ENCODE measurements around the gene CFC1B.
"Not testable (repeated sequence)": the region's sequence is repeated elsewhere in the genome, so short reads cannot be mapped to it uniquely, and the experiment has no call there.

The CFC1B gene

DNA sequence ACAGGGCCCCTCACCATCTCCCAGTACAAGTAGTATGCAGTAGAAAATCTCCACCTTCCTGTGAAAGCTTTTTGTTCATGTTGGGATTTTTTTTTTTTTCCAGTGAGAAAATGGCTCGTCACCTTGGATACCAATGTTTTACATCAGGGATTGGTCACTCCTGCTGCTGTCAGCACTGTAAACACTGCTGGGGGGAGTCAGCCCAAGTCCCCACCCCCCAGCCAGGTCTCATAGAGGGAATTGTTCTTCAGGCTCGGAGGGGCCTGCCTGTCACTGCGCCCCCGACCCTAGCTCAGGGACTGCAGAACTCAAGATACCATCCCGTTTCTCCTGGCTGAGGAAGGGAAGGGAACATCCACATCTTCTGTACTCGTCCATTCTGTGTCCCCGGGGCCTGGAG is at the start of gene CFC1B:
Gene CFC1B, plus strand, starts transcription at position 231 of the 400 bp plus-strand sequence. CDS start 263 bp downstream, outside the sequence.
- not testable (repeated sequence) for DNase-seq

DNA sequence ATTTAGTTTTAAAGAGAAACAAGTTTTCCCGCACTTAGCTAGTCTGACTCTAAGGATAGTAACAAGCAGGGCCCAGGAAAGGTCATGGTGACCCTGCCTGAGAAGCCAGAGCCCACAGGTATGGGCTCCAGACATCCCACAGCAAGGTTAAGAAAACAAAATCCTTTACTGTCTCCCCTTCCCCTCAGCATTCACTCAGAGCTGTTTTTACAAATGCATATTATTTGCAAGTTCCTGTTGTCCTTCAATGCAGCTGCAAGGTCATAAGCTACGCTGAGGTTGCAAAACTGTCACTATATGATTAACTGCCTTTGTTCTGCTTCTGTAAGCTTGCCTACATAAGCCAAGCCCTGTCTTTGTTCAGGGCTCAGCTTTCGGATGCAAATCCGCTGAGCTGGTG is 29.9 kb upstream of the CFC1B start:
- not testable (repeated sequence) for DNase-seq

DNA sequence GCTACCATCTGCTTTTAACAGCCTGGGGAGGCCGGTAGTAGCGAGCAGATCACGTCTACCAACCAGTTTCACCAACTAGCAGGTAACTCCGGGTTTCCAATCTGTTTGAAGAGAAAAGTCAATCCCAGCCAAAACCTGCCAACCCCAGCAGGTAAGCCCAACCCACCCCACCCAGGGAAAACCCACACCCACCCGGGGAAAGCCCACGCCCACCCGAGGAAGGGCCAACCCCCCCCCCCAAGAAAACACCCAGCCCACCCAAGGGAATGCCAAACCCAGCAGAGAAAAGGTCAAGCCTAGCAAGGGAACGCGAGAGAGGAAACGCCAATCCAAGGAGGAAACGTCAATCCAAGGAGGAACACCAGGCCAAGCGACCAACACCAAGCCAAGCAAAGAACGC is 11.8 kb upstream of the CFC1B start, which contains the start of gene POTEI:
Gene POTEI, minus strand, starts transcription at position 101 of the 400 bp plus-strand sequence. Its CDS starts 93 bp downstream, at position 8.
- DNase-seq: not testable (repeated sequence)

DNA sequence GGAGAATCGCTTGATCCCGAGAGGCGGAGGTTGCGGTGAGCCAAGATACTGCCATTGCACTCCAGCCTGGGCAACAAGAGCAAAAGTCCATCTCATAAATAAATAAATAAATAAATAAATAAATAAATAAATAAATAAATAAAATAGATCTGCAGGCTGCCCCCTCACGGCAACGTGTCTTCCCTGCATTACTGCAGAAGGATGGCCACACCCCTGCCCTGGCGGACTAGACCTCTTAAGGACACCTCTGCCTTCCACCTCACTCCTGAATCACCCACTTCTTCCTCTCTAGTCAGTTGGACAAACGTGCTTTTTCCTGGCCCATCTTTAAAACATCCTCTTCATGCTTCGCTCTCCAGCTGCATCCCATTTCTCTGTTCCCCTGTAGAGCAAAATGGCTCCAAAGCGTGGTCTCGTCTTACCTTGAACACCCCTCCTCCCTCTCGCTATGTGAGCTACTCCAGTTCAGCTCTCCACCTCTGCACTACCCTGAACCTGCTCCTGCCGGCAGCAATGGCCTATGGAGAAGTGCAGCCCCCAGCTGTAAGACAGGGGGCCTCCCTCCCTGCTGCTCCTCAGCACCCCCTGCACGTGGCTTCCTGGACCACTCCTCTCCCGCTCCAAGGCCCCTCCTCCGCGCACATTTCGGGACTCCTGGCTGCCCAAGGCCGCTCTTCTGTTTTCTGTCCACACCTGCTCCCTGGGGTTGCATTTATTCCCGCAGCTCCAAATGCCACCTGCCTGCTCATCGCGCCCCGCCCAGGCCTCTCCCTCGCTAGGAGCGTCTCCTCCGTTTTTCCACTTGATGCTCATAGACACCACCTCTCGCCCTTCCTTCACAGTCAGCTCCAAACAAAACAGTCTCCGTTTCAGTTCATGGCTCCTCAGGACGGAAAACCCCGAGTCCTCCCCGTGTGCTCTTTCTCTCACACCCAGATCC is 9.9 kb upstream of the CFC1B start:
- DNase-seq: not testable (repeated sequence)

DNA sequence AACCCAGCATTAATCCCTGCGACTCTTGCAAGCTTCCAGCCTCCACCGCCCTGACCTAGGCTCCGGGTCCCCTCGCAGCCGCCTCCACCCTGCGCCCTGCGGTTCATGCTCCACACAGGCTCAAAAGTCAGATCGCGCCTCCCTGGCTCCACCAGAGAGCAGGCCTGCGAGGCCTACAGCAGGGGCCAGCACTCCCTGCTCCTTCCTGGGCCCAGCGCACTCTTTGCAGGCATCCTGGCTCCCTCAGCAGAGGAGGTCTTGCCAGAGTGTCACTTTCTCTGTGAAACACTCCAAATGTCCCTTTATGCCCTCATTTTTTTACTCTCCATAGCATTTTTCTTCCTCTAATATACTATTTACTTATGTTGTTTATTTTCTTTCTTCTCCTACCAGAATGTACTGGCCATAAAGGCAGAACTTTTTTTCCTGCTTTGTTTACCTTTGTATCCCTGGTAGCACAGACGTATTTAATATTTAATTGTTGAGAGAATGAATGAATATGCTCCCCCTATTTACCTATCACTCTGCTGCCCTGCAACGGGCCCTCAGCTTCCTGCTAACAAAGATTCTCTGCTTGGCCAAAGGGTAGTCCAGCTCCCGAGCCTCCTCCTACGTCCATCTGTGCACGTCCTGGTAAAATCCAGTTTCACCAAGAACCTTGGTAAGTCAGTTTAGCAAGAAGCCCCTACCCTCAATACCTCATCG is 9.1 kb upstream of the CFC1B start:
- DNase-seq: not testable (repeated sequence)

DNA sequence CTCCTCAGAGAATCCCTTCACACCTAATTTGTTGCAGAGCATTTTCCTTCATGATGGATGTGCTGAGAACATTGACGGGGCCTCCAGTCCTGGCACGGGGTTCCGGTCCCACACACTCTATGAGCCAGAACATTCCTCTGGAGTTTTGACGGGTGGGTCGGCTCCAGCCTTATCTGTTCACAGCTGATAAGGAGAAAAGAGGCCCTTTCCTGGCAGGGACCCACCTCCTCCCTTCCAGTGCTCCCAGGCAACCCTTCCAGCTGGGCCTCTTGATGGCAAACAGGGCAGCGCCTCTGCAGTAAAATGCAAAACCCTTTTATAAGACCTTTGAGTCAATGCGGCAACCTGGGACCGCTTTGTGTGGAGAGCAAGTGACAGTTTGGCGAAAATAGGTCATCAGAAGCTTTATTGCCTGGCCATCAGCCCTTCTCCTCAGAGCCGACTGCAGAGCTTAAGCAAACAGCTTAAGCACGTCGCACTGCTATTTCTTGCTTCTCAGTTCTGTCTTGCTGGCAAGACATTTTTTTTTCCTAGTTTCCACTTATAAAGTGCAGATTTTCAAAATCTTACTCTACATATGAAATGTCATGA is 2.4 kb upstream of the CFC1B start:
- DNase-seq: not testable (repeated sequence)

DNA sequence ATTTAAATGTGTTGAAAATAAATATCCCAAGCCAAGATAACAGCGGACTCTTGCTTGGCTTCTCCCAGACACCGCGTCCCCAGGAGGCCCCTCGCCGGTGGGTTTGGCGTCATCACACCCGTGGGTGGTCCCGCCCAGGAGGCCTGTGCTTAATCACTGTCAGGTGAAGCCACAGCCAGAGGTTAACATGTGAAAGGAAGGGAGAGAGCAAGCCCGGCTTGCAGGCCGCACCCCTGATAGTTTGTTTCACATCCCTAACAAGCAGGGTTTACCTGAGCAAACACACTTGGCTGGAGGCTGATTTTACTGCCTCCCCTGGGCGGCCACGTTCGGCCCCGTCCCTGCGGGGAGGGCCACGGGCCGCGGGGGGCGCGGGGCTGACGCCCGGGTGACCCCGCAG is 1.4 kb downstream of the CFC1B start:
- not testable (repeated sequence) for DNase-seq

DNA sequence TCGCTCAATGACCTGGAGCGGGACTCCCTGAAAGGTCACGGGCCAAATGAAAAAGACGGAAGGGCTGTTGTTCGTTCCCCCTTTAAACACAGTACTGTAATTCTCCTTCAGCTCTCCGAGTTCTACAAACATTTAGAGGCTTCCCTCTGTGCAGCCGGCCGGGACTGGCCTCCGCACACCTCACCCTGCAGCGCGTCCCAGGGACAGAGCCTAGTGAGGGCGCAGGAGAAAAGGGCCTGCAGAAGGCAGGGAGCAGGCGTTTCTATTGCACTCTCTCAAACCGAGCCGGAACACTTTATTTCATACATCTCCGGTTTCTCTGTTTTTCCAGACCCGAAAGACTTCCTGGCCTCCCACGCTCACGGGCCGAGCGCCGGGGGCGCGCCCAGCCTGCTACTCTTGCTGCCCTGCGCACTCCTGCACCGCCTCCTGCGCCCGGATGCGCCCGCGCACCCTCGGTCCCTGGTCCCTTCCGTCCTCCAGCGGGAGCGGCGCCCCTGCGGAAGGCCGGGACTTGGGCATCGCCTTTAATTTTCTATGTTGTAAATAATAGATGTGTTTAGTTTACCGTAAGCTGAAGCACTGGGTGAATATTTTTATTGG is 6.4 kb downstream of the CFC1B start:
- not testable (repeated sequence) for DNase-seq

DNA sequence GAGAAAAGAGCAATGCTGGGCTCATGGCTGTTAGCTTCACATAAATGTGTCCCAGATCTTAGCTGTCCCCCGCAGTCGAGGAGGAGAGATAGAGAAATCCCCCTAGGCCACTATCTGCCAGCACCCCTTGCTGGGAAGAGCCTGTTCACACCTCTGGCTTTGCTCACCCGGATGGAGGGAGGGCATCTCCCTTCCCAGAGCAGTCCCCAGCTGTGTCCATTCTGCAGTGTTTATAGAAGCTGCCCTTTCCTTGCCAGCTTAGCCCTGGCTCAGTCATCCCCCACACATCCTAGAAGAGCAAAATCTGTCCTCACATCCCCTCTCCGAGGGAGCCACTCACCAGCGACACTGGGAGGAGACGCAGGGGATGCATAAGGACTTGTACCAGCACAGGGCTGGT is 8.5 kb downstream of the CFC1B start:
- not testable (repeated sequence) for DNase-seq

DNA sequence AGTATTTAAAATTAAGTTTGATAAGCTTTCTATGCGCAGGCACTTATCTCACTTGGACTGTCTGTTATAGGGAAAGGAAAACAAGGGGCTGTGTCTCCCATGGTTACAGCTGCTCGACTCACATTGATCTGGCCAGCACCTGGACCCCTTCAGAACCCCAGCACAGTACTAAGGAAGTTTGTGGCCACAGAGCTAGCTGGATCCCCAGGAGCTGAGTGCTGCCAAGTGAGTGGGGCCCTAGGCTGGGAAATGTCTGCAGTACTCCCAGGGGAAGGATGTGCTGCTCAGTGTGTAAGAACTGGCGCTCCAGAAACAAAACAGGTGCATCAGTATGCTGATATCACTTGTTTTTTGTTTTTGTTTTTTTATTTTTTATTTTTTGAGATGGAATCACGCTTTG is 9.2 kb downstream of the CFC1B start:
- DNase-seq: not testable (repeated sequence)

DNA sequence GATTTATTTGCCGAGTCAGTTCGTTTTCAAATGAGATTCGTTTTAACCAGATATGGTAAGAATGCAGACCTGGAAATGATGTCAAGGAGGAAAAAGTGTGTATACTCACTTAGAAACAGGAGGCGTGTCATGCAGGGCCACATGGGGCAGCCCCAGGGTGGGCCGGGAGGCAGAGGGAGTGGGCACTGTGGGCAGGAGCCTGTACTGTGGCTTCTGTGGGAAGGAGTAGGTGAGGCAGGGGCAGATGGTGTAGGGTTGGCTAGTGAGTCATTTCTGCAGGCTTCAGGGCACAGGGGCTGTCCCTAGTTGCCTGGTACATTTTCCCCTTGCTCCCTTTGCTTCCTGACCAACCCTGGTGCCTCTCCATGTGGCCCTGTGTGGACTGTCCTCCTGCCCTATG is 10.2 kb downstream of the CFC1B start:
- DNase-seq: not testable (repeated sequence)

DNA sequence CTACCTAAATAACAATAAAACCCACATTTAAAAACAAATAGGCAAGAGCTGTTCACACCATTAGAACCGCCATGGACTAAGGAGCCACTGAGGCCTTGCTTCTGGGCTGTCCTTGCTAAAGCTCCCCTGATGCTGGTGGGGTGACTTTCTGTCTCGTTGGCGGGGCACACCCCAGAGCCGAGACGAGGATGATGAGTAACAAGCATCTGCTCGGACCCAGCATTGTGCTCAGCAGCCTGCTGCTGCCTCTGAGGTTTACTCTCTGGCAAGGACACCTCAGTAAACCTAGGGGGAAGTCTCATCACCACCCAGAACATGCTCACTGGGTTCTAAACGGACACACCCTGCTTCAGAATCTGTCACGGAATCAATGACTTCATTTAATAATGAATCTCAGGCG is 10.7 kb downstream of the CFC1B start:
- not testable (repeated sequence) for DNase-seq

DNA sequence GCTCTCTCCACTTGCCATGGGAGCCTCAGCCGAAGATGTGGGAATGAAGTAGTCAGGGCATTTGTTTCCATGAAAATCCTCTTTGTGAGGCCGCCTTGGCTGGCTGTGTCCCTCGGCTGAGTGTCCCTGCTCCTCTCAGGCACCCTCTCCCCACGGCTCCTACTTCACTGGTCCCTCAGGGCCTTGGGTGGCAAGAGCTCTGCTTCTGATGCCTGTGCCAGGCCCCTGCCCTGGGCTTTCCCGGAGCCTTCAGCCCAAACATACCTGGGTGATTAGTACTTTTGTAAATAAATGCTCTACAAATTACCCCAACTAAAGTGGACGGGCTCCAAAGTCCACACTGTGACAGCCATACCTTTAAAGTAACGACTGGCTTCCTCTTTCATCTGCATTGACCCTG is 15.6 kb downstream of the CFC1B start:
- DNase-seq: not testable (repeated sequence)

DNA sequence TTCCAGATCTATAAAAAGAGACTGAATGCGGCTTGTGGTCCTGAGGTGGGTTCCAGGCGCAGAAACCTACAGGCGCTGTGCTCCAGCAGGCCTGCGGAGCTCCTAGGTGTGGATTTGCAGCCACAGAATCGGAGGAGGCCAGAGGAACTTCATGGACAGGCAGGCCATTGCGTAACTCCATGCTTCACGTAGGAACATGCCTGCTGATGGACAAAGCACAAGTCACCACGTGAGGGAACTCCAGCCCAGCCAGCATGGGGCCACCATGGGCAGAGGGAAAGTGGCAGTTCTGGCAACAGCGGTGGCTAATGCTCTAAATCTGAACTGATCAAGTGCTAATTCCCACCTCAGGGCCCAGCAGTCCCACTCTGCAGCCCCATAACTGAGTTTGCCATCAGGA is 17.2 kb downstream of the CFC1B start:
- DNase-seq: not testable (repeated sequence)

DNA sequence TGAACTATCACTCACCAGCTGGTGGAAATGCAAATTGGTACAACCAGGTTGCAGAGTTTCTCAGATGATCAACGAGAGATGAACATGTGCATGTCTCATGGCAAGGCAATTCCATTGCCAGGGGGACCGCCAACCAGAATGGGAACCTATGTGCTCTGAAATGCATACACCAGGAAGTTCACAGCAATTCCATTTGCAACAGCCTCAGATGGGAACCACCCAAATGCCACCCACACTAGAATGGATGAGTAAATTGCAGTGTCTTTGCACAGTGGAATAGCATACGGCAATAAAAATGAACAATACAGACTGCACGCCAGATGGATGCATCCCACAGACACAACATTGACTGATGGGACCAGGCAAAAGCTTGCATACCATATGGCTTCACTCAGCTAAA is 21.8 kb downstream of the CFC1B start:
- DNase-seq: not testable (repeated sequence)

DNA sequence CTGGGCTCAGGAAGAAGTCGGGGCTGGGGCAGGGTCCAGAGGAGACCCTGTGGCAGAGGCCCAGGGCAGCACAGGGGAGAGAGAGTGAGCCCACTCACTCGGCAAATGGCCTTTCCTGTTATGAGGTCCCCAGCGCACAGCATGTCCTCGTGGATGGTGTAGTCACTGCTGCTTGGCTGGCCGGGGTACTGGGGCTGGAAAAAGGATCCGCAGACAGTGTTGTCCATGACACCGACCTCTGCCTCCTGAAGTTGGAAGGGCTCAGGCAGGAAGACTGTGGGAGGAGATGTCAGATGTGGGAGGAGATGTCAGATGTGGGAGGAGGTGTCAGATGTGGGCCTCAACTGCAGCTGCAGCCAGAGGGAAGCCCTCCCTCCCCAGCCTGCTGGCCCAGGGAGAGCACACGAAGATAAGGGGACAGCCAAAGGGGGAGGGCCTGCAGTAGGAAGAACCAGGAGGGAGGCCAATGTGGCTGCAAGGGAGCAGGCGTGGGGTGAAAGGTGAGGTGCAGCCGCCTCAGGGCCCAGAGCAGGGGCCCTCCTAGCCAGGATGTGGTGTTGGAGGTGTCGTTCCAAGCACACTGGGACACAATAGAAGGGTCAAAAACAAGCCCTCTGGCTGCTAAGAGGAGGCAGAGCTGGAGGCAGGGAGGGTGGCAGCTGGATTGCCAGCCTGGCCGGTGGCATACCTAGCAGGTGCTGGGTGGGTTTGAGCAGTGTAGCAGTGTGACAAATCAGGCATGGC is 22.9 kb downstream of the CFC1B start:
- not testable (repeated sequence) for DNase-seq

DNA sequence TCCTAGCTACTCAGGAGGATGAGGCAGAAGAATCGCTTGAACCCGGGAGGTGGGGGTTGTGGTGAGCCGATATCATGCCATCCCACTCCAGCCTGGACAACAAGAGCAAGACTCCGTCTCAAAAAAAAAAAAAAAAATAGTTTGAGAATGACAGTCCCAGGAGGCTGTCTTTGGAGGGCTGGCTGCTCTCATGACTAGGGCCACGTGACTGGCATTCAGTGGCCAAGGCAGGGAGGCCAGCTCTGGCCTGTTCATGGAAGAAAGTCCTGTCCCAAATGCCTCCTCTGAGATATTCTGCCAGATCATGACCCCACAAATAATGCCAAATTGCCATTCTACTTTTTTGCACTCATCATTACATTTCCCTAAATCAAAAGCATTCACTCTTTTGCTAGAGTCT is 24.0 kb downstream of the CFC1B start:
- not testable (repeated sequence) for DNase-seq

DNA sequence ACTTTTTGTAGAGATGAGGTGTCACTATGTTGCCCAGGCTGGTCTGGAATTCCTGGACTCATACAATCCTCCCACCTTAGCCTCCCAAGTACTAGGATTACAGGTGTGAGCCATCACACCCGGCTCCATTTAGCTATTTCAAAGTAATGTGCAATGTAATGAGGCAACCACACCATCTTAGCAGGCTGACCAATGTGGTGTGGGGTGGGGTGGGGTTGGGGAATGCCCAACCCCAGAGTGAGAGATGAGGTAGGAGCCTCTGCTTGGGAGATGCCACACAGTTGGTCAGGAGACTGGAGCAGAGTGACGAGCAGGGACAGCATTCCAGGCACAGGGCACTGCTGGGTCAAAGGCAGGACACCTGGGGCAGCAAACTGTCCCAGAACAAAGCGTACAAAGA is 27.4 kb downstream of the CFC1B start:
- DNase-seq: not testable (repeated sequence)

DNA sequence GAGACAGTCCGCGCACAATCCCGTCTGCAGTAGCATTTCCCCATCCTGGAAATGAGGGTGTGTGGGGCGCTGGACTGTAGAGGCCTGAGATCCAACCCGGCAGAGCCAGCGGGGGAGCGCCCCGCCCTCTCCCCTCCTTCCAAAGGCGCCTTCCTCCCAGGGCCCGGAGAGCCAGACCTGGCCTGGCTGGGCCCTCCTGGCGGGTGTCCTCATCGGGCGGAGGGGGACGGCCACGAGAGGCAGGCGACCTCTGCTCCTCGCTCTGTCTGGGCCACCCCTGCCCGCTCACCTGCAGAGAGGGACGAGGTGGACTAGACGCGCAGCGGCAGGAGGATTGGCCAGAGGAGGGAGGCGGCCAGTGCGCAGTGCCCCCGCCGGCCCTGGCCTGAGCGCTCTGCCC is 28.5 kb downstream of the CFC1B start:
- DNase-seq: not testable (repeated sequence)

DNA sequence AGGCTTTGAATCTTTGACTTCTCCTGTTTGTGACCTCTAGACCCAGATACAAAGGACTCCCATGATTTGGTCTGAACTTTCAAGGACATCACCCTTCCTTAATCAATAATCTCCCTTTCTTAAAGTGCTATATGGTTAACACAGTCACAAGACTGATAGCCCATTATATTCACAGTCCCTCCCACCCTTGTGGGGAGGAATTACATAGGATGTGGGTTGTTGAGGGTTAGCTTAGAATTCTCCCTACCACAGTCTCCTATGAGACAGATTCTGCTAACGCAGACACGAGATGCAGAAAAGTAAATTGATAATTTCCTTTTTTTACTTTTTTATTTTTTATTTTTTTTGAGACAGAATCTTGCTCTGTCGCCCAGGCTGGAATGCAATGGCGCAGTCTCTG is 33.2 kb downstream of the CFC1B start:
- not testable (repeated sequence) for DNase-seq

DNA sequence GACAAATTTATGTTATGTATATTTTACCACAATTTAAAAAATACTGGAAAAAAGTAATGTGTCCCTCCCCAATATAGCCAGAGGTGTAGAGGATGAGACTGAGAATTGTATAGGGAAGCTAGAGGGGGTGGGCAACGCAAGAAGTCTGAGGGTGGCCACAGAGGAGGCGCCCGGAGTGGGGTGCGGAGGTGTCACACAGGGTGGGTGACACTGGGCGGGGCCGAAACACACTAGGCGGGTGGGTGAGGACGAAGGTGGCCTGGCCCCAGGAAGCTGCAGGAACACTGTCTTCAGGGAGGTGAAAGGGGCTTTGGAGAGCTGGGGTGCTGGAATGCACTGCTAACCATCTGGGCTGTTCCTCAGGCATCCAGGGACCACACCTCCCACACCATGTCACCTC is 35.4 kb downstream of the CFC1B start:
- DNase-seq: not testable (repeated sequence)

DNA sequence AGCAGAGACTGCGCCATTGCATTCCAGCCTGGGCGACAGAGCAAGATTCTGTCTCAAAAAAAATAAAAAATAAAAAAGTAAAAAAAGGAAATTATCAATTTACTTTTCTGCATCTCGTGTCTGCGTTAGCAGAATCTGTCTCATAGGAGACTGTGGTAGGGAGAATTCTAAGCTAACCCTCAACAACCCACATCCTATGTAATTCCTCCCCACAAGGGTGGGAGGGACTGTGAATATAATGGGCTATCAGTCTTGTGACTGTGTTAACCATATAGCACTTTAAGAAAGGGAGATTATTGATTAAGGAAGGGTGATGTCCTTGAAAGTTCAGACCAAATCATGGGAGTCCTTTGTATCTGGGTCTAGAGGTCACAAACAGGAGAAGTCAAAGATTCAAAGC is 45.1 kb downstream of the CFC1B start:
- DNase-seq: not testable (repeated sequence)
